GM12864 (cell line): Measurements from ENCODE around the gene C10orf143.

ENCODE experiments used
- DNase-seq: peaks from one replicate; pipeline ENCODE4 v3.0.0-alpha.2; 2011; ENCODE audit warnings: low read depth
- H3K4me3 ChIP-seq: 2 replicates; pipeline ENCODE4 v1.5.1; 2011; ENCODE audit warnings: mild to moderate bottlenecking, low read depth, low read length, control low read depth
- TF ChIP-seq, protein P1 (sequence below): IDR thresholded peaks from 2 replicates; pipeline ENCODE4 v1.5.1; 2011; ENCODE audit warnings: low read depth, mild to moderate bottlenecking, moderate library complexity, low read length, control low read depth, inconsistent platforms; ENCODE audit errors: missing control alignments

Gene C10orf143

DNA sequence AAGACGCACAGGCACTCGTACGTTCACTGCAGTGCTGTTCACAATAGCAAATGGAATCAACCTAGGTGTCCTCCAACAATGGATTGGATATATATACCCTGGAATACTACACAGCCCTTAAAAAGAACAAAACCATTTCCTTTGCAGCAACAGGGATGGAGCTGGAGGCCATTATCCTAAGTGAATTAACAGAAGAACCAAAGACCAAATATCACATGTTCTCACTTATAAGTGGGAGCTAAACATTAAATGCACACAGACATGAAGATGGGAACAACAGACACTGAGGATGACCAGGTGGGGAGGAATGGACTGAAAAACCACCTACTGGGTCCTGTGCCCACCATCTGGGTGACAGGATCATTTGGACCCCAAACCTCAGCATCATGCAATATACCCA is 94.5 kb downstream of the C10orf143 start:
- TF ChIP-seq, protein P1, sequence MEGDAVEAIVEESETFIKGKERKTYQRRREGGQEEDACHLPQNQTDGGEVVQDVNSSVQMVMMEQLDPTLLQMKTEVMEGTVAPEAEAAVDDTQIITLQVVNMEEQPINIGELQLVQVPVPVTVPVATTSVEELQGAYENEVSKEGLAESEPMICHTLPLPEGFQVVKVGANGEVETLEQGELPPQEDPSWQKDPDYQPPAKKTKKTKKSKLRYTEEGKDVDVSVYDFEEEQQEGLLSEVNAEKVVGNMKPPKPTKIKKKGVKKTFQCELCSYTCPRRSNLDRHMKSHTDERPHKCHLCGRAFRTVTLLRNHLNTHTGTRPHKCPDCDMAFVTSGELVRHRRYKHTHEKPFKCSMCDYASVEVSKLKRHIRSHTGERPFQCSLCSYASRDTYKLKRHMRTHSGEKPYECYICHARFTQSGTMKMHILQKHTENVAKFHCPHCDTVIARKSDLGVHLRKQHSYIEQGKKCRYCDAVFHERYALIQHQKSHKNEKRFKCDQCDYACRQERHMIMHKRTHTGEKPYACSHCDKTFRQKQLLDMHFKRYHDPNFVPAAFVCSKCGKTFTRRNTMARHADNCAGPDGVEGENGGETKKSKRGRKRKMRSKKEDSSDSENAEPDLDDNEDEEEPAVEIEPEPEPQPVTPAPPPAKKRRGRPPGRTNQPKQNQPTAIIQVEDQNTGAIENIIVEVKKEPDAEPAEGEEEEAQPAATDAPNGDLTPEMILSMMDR, result no peak
- no peak overlapping the region for H3K4me3 ChIP-seq
- DNase-seq, result no peak

DNA sequence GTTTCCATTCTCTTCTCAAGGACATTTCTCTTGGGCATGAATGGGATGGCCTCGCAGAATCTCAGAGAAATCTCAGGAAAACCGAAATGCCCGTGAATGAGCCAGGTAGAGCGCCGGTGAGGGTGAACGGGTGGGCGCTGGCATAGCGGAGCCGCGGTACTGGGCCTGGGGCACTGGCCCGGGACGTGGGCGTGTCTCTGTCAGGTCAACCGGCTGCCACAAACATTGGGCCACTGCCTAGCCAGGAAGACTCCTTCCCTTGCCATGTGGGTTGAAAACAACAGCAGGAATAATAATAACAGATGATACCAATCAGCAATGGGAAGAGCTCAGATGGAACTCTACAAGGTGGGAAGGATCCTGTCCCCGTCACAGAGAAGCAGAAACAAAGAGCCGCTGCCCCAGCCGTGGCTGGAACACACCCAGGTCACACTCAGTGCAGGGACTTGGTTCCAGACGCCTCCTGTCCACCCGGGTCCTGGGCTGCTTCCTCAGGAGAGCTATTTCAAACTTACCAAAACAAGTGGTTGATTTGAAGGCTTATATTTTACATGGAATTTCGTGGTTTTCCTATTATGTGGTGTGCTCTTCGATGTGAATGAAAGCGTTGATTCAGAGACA is 95.4 kb downstream of the C10orf143 start:
- TF ChIP-seq, protein P1, result no peak
- H3K4me3 ChIP-seq, result no peak overlapping the region
- no peak for DNase-seq

DNA sequence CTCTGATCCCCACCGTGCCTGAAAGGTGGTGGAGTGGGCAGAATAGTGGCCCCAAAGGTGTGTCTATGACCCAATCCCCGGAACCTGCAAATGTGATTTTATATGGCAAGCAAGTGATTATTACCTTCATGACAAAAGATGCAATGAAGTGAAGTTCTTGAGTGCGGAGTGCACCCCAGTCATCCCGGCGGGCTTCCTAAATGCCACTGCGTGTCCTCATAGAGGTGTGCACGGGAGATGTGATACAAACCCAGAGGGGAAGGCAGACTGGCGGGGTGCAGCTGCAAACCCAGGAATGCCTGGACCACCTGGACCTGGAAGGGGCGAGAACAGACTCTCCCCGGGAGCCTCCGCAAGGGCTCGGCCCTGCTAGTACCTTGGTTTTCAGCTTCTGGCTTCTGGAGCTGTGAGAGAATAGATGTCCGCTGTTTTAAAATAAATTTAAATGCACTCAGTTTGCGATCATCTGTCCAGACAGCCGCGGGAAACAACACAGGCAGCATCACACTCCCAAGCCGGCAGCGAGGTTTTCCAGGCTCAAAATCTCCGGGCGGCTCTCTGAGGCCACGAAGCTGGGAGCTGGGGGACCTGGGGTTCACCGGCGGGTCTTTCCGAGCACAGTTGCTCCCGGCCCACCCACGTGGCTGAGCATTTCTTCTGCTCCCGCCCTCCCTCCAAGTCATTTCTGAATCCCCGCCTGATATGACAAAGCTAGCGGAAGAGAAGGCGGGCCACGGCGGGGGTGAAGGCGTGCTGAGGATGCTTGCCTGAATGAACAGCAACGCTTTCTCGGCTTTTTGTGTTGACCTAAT is 96.2 kb downstream of the C10orf143 start:
- TF ChIP-seq, protein P1, result no peak
- no peak for DNase-seq
- H3K4me3 ChIP-seq, result no peak overlapping the region
